ENCODE results near the gene GNAT3.

Gene GNAT3

GRCh38 chr7:80444811-80445210 is 67.1 kb downstream of the GNAT3 start:
- no peak overlapping the region for H3K4me3 ChIP-seq (ENCODE audit: low read depth, low read length)
- no peak overlapping the region for H3K9ac ChIP-seq (ENCODE audit: low read depth, low read length)
- H3K9me3 ChIP-seq (ENCODE audit: control insufficient read depth, insufficient read depth, low read length) = no peaks in the 10 kb centered on the region
- H3K27me3 ChIP-seq (ENCODE audit: control insufficient read depth, insufficient read depth, low read length) = no peaks in the 10 kb centered on the region
- H3K27ac ChIP-seq (ENCODE audit: low read depth, low read length) = no peak overlapping the region
- H3K4me1 ChIP-seq (ENCODE audit: control insufficient read depth, insufficient read depth, low read length) = no peaks in the 10 kb centered on the region
- H3K36me3 ChIP-seq (ENCODE audit: control insufficient read depth, insufficient read depth, low read length) = no peaks in the 10 kb centered on the region

GRCh38 chr7:80443325-80443724 is 68.5 kb downstream of the GNAT3 start:
- Histone ChIP-seq H3K9me3 (ENCODE audit: control insufficient read depth, insufficient read depth, low read length) (no peaks in the 10 kb centered on the region), H3K4me3 (ENCODE audit: low read depth, low read length) (no peak overlapping the region), H3K4me1 (ENCODE audit: control insufficient read depth, insufficient read depth, low read length) (no peaks in the 10 kb centered on the region), H3K36me3 (ENCODE audit: control insufficient read depth, insufficient read depth, low read length) (no peaks in the 10 kb centered on the region), H3K27ac (ENCODE audit: low read depth, low read length) (no peak overlapping the region), H3K9ac (ENCODE audit: low read depth, low read length) (no peak overlapping the region), H3K27me3 (ENCODE audit: control insufficient read depth, insufficient read depth, low read length) (no peaks in the 10 kb centered on the region)

GRCh38 chr7:80440883-80441282 is 71.0 kb downstream of the GNAT3 start:
- Histone ChIP-seq H3K27ac (ENCODE audit: low read depth, low read length) (no peak overlapping the region), H3K9ac (ENCODE audit: low read depth, low read length) (no peak overlapping the region), H3K9me3 (ENCODE audit: control insufficient read depth, insufficient read depth, low read length) (no peaks in the 10 kb centered on the region), H3K4me3 (ENCODE audit: low read depth, low read length) (no peak overlapping the region), H3K36me3 (ENCODE audit: control insufficient read depth, insufficient read depth, low read length) (no peaks in the 10 kb centered on the region), H3K27me3 (ENCODE audit: control insufficient read depth, insufficient read depth, low read length) (no peaks in the 10 kb centered on the region), H3K4me1 (ENCODE audit: control insufficient read depth, insufficient read depth, low read length) (no peaks in the 10 kb centered on the region)

- Histone ChIP-seq H3K4me1 (ENCODE audit: control insufficient read depth, insufficient read depth, low read length) (no peaks in the 10 kb centered on the region), H3K27ac (ENCODE audit: low read depth, low read length) (no peak overlapping the region), H3K27me3 (ENCODE audit: control insufficient read depth, insufficient read depth, low read length) (no peaks in the 10 kb centered on the region), H3K9me3 (ENCODE audit: control insufficient read depth, insufficient read depth, low read length) (no peaks in the 10 kb centered on the region), H3K4me3 (ENCODE audit: low read depth, low read length) (no peak overlapping the region), H3K36me3 (ENCODE audit: control insufficient read depth, insufficient read depth, low read length) (no peaks in the 10 kb centered on the region), H3K9ac (ENCODE audit: low read depth, low read length) (no peak overlapping the region)
Measured at GRCh38 chr7:80439894-80440821, 71.7 kb downstream of the GNAT3 start.

- H3K27me3 ChIP-seq (ENCODE audit: control insufficient read depth, insufficient read depth, low read length) = no peaks in the 10 kb centered on the region
- H3K9ac ChIP-seq (ENCODE audit: low read depth, low read length) = no peak overlapping the region
- 0 out of 2 replicates have a peak, but pooled peaks cover 3% of the 10 kb centered on the region for H3K4me1 ChIP-seq (ENCODE audit: control insufficient read depth, insufficient read depth, low read length)
- no peak overlapping the region for H3K27ac ChIP-seq (ENCODE audit: low read depth, low read length)
- H3K9me3 ChIP-seq (ENCODE audit: control insufficient read depth, insufficient read depth, low read length) = no peaks in the 10 kb centered on the region
- no peak overlapping the region for H3K4me3 ChIP-seq (ENCODE audit: low read depth, low read length)
- no peaks in the 10 kb centered on the region for H3K36me3 ChIP-seq (ENCODE audit: control insufficient read depth, insufficient read depth, low read length)
Measured at GRCh38 chr7:80435521-80435920, 76.3 kb downstream of the GNAT3 start.

GRCh38 chr7:80434047-80434446 is 77.8 kb downstream of the GNAT3 start:
- Histone ChIP-seq H3K9ac (ENCODE audit: low read depth, low read length) (no peak overlapping the region), H3K36me3 (ENCODE audit: control insufficient read depth, insufficient read depth, low read length) (no peaks in the 10 kb centered on the region), H3K27ac (ENCODE audit: low read depth, low read length) (no peak overlapping the region), H3K4me1 (ENCODE audit: control insufficient read depth, insufficient read depth, low read length) (0 out of 2 replicates have a peak, but pooled peaks cover 3% of the 10 kb centered on the region), H3K9me3 (ENCODE audit: control insufficient read depth, insufficient read depth, low read length) (no peaks in the 10 kb centered on the region), H3K27me3 (ENCODE audit: control insufficient read depth, insufficient read depth, low read length) (no peaks in the 10 kb centered on the region), H3K4me3 (ENCODE audit: low read depth, low read length) (no peak overlapping the region)

- Histone ChIP-seq H3K9ac (ENCODE audit: low read depth, low read length) (no peak overlapping the region), H3K27me3 (ENCODE audit: control insufficient read depth, insufficient read depth, low read length) (no peaks in the 10 kb centered on the region), H3K27ac (ENCODE audit: low read depth, low read length) (no peak overlapping the region), H3K4me3 (ENCODE audit: low read depth, low read length) (no peak overlapping the region), H3K9me3 (ENCODE audit: control insufficient read depth, insufficient read depth, low read length) (no peaks in the 10 kb centered on the region), H3K4me1 (ENCODE audit: control insufficient read depth, insufficient read depth, low read length) (0 out of 2 replicates have a peak, but pooled peaks cover 3% of the 10 kb centered on the region), H3K36me3 (ENCODE audit: control insufficient read depth, insufficient read depth, low read length) (no peaks in the 10 kb centered on the region)
Measured at GRCh38 chr7:80432166-80432565, 79.7 kb downstream of the GNAT3 start.

- no peak overlapping the region for H3K9ac ChIP-seq (ENCODE audit: low read depth, low read length)
- H3K27ac ChIP-seq (ENCODE audit: low read depth, low read length) = no peak overlapping the region
- no peaks in the 10 kb centered on the region for H3K27me3 ChIP-seq (ENCODE audit: control insufficient read depth, insufficient read depth, low read length)
- H3K9me3 ChIP-seq (ENCODE audit: control insufficient read depth, insufficient read depth, low read length) = no peaks in the 10 kb centered on the region
- H3K36me3 ChIP-seq (ENCODE audit: control insufficient read depth, insufficient read depth, low read length) = no peaks in the 10 kb centered on the region
- 0 out of 2 replicates have a peak, but pooled peaks cover 3% of the 10 kb centered on the region for H3K4me1 ChIP-seq (ENCODE audit: control insufficient read depth, insufficient read depth, low read length)
- no peak overlapping the region for H3K4me3 ChIP-seq (ENCODE audit: low read depth, low read length)
Measured at GRCh38 chr7:80429181-80429580, 82.7 kb downstream of the GNAT3 start.

- 0 out of 2 replicates have a peak, but pooled peaks cover 3% of the 10 kb centered on the region for H3K4me1 ChIP-seq (ENCODE audit: control insufficient read depth, insufficient read depth, low read length)
- no peaks in the 10 kb centered on the region for H3K9me3 ChIP-seq (ENCODE audit: control insufficient read depth, insufficient read depth, low read length)
- H3K27me3 ChIP-seq (ENCODE audit: control insufficient read depth, insufficient read depth, low read length) = no peaks in the 10 kb centered on the region
- H3K4me3 ChIP-seq (ENCODE audit: low read depth, low read length) = no peak overlapping the region
- no peak overlapping the region for H3K27ac ChIP-seq (ENCODE audit: low read depth, low read length)
- H3K9ac ChIP-seq (ENCODE audit: low read depth, low read length) = no peak overlapping the region
- H3K36me3 ChIP-seq (ENCODE audit: control insufficient read depth, insufficient read depth, low read length) = no peaks in the 10 kb centered on the region
Measured at GRCh38 chr7:80428161-80429054, 83.5 kb downstream of the GNAT3 start.

GRCh38 chr7:80427218-80427617 is 84.6 kb downstream of the GNAT3 start:
- no peaks in the 10 kb centered on the region for H3K9me3 ChIP-seq (ENCODE audit: control insufficient read depth, insufficient read depth, low read length)
- no peak overlapping the region for H3K9ac ChIP-seq (ENCODE audit: low read depth, low read length)
- H3K4me3 ChIP-seq (ENCODE audit: low read depth, low read length) = no peak overlapping the region
- H3K27ac ChIP-seq (ENCODE audit: low read depth, low read length) = no peak overlapping the region
- 0 out of 2 replicates have a peak, but pooled peaks cover 3% of the 10 kb centered on the region for H3K4me1 ChIP-seq (ENCODE audit: control insufficient read depth, insufficient read depth, low read length)
- no peaks in the 10 kb centered on the region for H3K27me3 ChIP-seq (ENCODE audit: control insufficient read depth, insufficient read depth, low read length)
- no peaks in the 10 kb centered on the region for H3K36me3 ChIP-seq (ENCODE audit: control insufficient read depth, insufficient read depth, low read length)

- H3K36me3 ChIP-seq (ENCODE audit: control insufficient read depth, insufficient read depth, low read length) = no peaks in the 10 kb centered on the region
- no peak overlapping the region for H3K9ac ChIP-seq (ENCODE audit: low read depth, low read length)
- no peaks in the 10 kb centered on the region for H3K27me3 ChIP-seq (ENCODE audit: control insufficient read depth, insufficient read depth, low read length)
- no peaks in the 10 kb centered on the region for H3K9me3 ChIP-seq (ENCODE audit: control insufficient read depth, insufficient read depth, low read length)
- H3K4me1 ChIP-seq (ENCODE audit: control insufficient read depth, insufficient read depth, low read length) = no peaks in the 10 kb centered on the region
- no peak overlapping the region for H3K27ac ChIP-seq (ENCODE audit: low read depth, low read length)
- H3K4me3 ChIP-seq (ENCODE audit: low read depth, low read length) = no peak overlapping the region
Measured at GRCh38 chr7:80420876-80421275, 91.0 kb downstream of the GNAT3 start.
